Uterus (tissue), 2 donors: ENCODE results near the gene KLHL17.

Experiments used
- CTCF ChIP-seq, 4 experiments: fragments of 200-600 bp in 2 of 4; fragments of 450-650 bp in 2 of 4; sonication (generic) in 2 of 4; IDR thresholded peaks; one replicate each; pipeline ENCODE4 v1.5.1; 2016 to 2019; ENCODE audit warnings: antibody characterized with exemption in 4 of 4, mild to moderate bottlenecking in 2 of 4, moderate library complexity in 1 of 4
- POLR2A ChIP-seq, 2 donors: fragments of 450-650 bp; IDR thresholded peaks; one replicate each; pipeline ENCODE4 v1.6.1; 2016; ENCODE audit warnings: antibody characterized with exemption in 2 of 2, mild to moderate bottlenecking in 1 of 2, moderate library complexity in 1 of 2

GRCh38 chr1:1013922-1014648, 53.7 kb downstream of the KLHL17 start:
- TF ChIP-seq POLR2A (IDR thresholded peaks at IDR 0.05) (no peak), CTCF (IDR thresholded peaks at IDR 0.05) (no peak)
